ENCODE measurements around the gene GOLGA8O. TPM values are rescaled to one million over a fixed set of nuclear protein-coding genes. Genes with fewer than 3 reads are reported as not detected.
"Not testable (repeated sequence)": the region's sequence is repeated elsewhere in the genome, so short reads cannot be mapped to it uniquely, and the experiment has no call there.

The GOLGA8O gene
- total RNA-seq, 6 experiments from 2014 or later = 0.51 to 1.4 (median 1.1) TPM; not detected in 2

DNA sequence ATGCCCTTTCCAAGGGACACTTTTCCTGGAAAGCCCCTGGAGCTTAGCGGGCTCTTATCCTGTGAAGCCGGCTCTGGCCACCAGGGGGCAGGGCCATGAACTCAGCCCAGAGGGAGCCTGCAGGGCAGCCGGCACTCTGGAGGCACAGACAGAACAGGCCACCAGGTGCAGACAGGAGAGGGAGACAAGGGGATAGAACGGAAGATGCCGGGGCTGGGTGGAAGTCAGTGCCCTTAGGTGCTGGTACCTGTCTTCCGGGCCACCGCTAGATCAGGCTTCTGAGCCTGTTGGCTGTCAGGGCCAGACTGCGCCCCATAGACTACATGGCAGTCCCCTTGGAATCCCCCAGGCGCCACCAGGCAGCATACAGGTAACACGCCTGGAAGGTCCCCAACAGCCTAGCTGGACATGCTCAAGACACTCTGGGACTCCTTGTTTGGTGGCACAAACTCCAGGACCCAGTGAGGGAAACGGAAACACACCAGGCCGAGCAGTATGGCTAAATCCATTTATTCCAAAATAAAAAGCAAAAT, 14.9 kb downstream of the GOLGA8O start:
- H3K27ac ChIP-seq; DNase-seq; H3K27me3 ChIP-seq; H3K9me3 ChIP-seq; H3K36me3 ChIP-seq; intact Hi-C loops (cut with DNase I); H3K4me1 ChIP-seq; H3K4me3 ChIP-seq: not testable (repeated sequence)
- no CpG with 5 or more reads among the region's 12 CpGs for WGBS (ENCODE audit: insufficient coverage, low coverage, low lambda C conversion rate, missing lambda C conversion rate)
- ATAC-seq = peak; percentile 63 to 70 (median 66)
- TF ChIP-seq, protein P1, sequence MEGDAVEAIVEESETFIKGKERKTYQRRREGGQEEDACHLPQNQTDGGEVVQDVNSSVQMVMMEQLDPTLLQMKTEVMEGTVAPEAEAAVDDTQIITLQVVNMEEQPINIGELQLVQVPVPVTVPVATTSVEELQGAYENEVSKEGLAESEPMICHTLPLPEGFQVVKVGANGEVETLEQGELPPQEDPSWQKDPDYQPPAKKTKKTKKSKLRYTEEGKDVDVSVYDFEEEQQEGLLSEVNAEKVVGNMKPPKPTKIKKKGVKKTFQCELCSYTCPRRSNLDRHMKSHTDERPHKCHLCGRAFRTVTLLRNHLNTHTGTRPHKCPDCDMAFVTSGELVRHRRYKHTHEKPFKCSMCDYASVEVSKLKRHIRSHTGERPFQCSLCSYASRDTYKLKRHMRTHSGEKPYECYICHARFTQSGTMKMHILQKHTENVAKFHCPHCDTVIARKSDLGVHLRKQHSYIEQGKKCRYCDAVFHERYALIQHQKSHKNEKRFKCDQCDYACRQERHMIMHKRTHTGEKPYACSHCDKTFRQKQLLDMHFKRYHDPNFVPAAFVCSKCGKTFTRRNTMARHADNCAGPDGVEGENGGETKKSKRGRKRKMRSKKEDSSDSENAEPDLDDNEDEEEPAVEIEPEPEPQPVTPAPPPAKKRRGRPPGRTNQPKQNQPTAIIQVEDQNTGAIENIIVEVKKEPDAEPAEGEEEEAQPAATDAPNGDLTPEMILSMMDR (IDR thresholded peaks at IDR 0.05) = peak in 1 of 4 donors; percentile 8

DNA sequence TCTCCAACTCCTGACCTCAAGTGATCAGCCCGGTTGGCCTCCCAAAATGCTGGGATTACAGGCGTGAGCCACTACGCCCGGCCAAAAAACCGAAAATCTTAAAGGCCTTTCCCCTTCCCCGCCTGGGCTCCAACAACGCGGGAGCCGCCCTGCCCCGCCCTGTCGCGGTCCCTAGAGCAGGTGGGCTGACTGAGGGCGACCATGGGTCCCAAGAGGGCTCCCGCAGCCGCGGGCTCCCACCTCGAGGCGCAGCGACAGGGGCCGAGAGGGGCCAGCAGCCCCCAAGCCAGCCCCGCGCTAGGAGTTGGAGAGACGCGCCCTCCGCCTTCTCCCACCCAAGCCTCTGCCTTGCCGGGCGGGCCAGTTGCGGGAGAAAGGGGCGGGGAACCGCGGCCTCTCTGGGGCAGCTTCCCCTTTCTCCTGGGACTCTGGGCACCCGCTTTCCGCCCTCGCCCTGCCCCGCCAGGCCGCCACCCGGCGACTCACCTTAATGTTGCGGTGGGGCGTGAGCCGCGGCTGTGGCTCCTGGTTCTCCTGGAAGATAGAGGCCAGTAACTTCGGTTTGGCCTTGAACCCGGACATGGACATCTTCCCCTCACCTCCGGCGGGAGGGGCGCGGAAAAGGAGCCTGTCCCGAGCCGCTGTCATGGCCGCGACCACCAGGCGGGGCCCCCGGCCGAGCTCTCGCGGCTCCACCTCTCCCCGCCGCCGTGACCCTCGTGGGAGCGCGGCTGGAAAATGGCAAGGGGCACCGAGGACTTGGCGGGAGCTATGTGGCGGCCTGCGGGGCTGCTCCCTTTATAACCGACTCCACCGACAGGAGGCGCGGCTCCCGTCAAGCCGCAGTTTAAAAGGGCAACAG, 21.1 kb downstream of the GOLGA8O start:
- WGBS (ENCODE audit: insufficient coverage, low coverage, low lambda C conversion rate, missing lambda C conversion rate) = no CpG with 5 or more reads among the region's 73 CpGs
- H3K4me1 ChIP-seq; H3K27me3 ChIP-seq; H3K4me3 ChIP-seq; H3K27ac ChIP-seq; H3K36me3 ChIP-seq; intact Hi-C loops (cut with DNase I); DNase-seq; H3K9me3 ChIP-seq: not testable (repeated sequence)
- peak; percentile 76 to 86 (median 82) for ATAC-seq

DNA sequence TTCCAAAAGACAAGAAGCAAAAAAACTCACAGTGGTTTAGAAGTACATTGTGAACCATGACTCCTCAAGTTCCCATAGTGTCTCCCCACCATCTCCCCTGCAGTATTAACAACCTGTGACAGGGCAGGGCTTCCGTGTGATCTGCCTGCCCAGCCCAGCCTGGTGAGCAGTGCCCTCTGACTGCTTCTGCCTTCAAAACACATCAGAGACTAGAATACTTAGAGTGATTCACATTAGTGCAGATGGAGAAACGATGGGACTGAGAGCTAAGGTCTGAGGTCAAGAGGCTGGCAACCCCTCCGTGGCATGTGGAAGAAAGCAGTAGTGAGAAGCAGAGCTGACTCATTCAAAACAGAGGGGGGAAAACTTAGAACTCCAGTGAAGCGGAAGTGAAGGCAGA, 27.8 kb downstream of the GOLGA8O start:
- H3K9me3 ChIP-seq; H3K27me3 ChIP-seq; H3K4me3 ChIP-seq; H3K4me1 ChIP-seq; DNase-seq; intact Hi-C loops (cut with DNase I); H3K36me3 ChIP-seq; ATAC-seq; H3K27ac ChIP-seq: not testable (repeated sequence)
- 17% methylated on average over 1 of the region's 4 CpGs for WGBS (ENCODE audit: insufficient coverage, low coverage, low lambda C conversion rate, missing lambda C conversion rate)

DNA sequence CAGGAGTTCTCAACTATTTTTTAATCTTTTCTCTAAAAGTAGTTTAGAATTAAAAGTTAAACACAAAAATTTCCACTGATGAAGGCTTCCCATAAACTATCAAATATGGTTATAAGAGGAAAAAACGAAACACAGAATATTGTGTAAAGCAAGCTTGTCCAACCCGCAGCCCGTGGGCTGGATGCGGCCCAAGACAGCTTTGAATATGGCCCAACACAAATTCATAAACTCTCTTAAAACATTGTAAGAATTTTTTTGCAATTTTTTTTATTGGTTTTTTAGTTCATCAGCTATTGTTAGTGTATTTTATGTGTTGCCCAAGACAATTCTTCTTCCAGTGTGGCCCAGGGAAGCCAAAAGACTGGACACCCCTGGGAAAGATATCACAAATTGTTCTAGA, 28.9 kb downstream of the GOLGA8O start:
- H3K4me3 ChIP-seq; H3K9me3 ChIP-seq; H3K4me1 ChIP-seq; H3K36me3 ChIP-seq; H3K27ac ChIP-seq; intact Hi-C loops (cut with DNase I); DNase-seq; H3K27me3 ChIP-seq; ATAC-seq: not testable (repeated sequence)
- WGBS (ENCODE audit: insufficient coverage, low coverage, low lambda C conversion rate, missing lambda C conversion rate) = 80% methylated on average over 4 of the region's 4 CpGs

DNA sequence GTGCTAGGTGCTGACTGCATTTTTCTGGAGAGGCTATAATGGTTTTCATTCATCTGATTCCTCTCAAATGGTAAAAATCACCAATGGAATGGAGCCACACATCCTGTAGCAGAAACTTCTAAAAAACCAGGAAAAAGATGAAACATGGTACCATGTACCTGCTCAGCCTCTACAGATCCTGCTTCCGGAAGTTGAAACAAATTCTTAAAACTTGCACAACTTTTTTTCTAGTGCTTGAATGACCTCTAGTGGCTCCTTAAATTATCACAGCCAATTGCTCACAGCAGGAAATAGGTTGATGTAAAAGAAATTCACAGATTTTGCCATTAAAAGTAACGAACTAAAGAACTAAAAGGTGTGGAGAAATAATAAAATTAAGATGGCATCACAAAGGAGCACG, 47.5 kb downstream of the GOLGA8O start:
- DNase-seq; H3K27me3 ChIP-seq; intact Hi-C loops (cut with DNase I); H3K36me3 ChIP-seq; H3K27ac ChIP-seq; H3K4me3 ChIP-seq; H3K4me1 ChIP-seq; H3K9me3 ChIP-seq: not testable (repeated sequence)
- 2% methylated on average over 3 of the region's 3 CpGs for WGBS (ENCODE audit: insufficient coverage, low coverage, low lambda C conversion rate, missing lambda C conversion rate)
- TF ChIP-seq, protein P1 (IDR thresholded peaks at IDR 0.05) = peak in 3 of 4 donors; percentile 20 to 38 (median 37)
- peak in 1 of 4 donors; percentile 35 for ATAC-seq

DNA sequence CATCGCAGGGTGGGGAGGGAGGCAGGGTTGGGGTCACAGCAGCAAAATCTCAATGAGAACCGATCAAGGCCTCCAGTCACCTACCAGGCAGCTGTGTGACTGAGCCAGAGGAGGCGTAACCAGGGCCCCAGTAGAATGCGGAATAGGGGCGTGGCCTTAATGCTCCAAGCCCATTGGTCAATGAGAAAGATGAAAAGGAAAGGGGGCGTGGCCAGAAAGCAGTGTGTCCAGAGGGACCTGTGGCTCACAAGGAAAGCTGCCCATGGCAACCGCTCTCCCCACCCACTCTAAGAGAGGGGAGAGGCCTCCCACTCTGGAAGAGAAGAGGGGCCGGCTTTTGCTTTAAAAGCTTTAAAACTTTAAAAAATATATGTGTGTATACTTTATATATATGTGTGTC, 52.2 kb downstream of the GOLGA8O start, which contains the start of gene GOLGA8K:
Gene GOLGA8K (minus strand): TSS at position 101 of the 400 bp plus-strand sequence. CDS start 98 bp downstream, at position 3.
- H3K27me3 ChIP-seq; H3K27ac ChIP-seq; H3K9me3 ChIP-seq; H3K4me1 ChIP-seq; H3K36me3 ChIP-seq; intact Hi-C loops (cut with DNase I); DNase-seq; ATAC-seq; H3K4me3 ChIP-seq: not testable (repeated sequence)
- WGBS (ENCODE audit: insufficient coverage, low coverage, low lambda C conversion rate, missing lambda C conversion rate) = no CpG with 5 or more reads among the region's 8 CpGs

DNA sequence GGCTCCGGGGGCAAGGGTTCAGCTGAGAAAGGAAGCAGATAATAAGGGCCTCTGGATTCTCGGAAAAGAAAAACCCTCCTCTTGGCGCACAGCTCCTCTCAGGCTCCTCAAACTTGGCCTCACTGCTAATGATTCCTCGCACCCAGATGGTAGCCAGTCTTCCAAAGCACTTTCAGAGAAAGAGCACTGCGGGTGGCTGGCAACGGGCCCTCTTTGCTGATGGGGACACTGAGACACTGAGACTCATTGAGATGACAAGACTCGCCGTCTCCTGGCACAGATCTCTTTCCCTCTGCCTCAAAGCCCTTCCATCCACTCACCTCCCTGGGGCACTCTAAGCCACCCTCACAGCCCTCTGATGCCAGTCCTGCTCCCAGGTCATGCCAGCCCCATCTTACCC, 58.9 kb downstream of the GOLGA8O start:
- intact Hi-C loops (cut with DNase I); H3K27ac ChIP-seq; H3K4me3 ChIP-seq; H3K4me1 ChIP-seq; H3K36me3 ChIP-seq; H3K27me3 ChIP-seq; H3K9me3 ChIP-seq; ATAC-seq: not testable (repeated sequence)
- peak in 1 of 3 donors; percentile 29 for DNase-seq
- no CpG with 5 or more reads among the region's 8 CpGs for WGBS (ENCODE audit: insufficient coverage, low coverage, low lambda C conversion rate, missing lambda C conversion rate)

Data from right lobe of liver (tissue), 6 donors.